ENCODE measurements around the gene SUOX. TPM values are rescaled to one million over a fixed set of nuclear protein-coding genes. Genes with fewer than 3 reads are reported as not detected.
"Not testable (repeated sequence)": the region's sequence is repeated elsewhere in the genome, so short reads cannot be mapped to it uniquely, and the experiment has no call there.

The SUOX gene
- total RNA-seq, 1 donor from 2014 or later: 21.2 TPM

- H3K4me3 Mint-ChIP-seq (ENCODE audit: low read depth): no peak overlapping the region
- H3K4me1 Mint-ChIP-seq (ENCODE audit: low read depth): peaks cover 36% of the 10 kb centered on the region
- peak overlapping the region; percentile 40 for H3K27ac Mint-ChIP-seq
Measured at GRCh38 chr12:55972456-55972855, 24.6 kb upstream of the SUOX start.

GRCh38 chr12:55972911-55973598 lies 24.0 kb upstream of the SUOX start:
- intact Hi-C loops (cut with micrococcal nuclease): loop anchor here (1.0 kb wide), 5 partner anchors 24 to 145 kb away; partner anchors contain the start of genes PA2G4, RPS26, SUOX and ZC3H10
- Mint-ChIP-seq H3K27ac (no peak overlapping the region), H3K9me3 (no peaks in the 10 kb centered on the region), H3K4me3 (ENCODE audit: low read depth) (no peak overlapping the region), H3K27me3 (ENCODE audit: low read depth) (no peaks in the 10 kb centered on the region), H3K4me1 (ENCODE audit: low read depth) (peaks cover 30% of the 10 kb centered on the region), H3K36me3 (ENCODE audit: low read depth) (peaks cover 32% of the 10 kb centered on the region)
- no peak for DNase-seq (ENCODE audit: low spot score)

More at GRCh38 chr12:55972456-55972855, 24.6 kb upstream of the SUOX start:
- DNase-seq (ENCODE audit: low spot score): no peak
- Mint-ChIP-seq H3K9me3 (no peaks in the 10 kb centered on the region), H3K36me3 (ENCODE audit: low read depth) (peaks cover 33% of the 10 kb centered on the region), H3K27me3 (ENCODE audit: low read depth) (no peaks in the 10 kb centered on the region)
- intact Hi-C loops (cut with micrococcal nuclease): no loop called here

GRCh38 chr12:55973599-55974307 lies 23.3 kb upstream of the SUOX start, which contains the start of gene RAB5B:
Gene RAB5B (plus strand): TSS chr12:55974078. CDS start chr12:55986961, 12,883 bp downstream.
- intact Hi-C loops (cut with micrococcal nuclease): loop anchor here (1.0 kb wide), 6 partner anchors 24 to 156 kb away; partner anchors contain the start of genes PA2G4, RPS26, SARNP and SUOX
- peak; percentile 99 for DNase-seq (ENCODE audit: low spot score)

GRCh38 chr12:55974308-55974730 lies 22.8 kb upstream of the SUOX start:
- no peak for DNase-seq (ENCODE audit: low spot score)
- Mint-ChIP-seq H3K27me3 (ENCODE audit: low read depth) (no peaks in the 10 kb centered on the region), H3K36me3 (ENCODE audit: low read depth) (peaks cover 32% of the 10 kb centered on the region), H3K27ac (no peak overlapping the region), H3K4me3 (ENCODE audit: low read depth) (no peak overlapping the region), H3K9me3 (no peaks in the 10 kb centered on the region), H3K4me1 (ENCODE audit: low read depth) (peaks cover 27% of the 10 kb centered on the region)
- intact Hi-C loops (cut with micrococcal nuclease): loop anchor here (1.0 kb wide), 1 partner anchor 157 kb away; the partner anchor contains the start of gene SARNP

More at GRCh38 chr12:55973599-55974307, 23.3 kb upstream of the SUOX start, which contains the start of gene RAB5B:
- Mint-ChIP-seq H3K27ac (no peak within 1 kb of the TSS), H3K4me3 (ENCODE audit: low read depth) (no peak within 1 kb of the TSS), H3K27me3 (ENCODE audit: low read depth) (no peaks in the 10 kb centered on the region), H3K9me3 (no peaks in the 10 kb centered on the region), H3K36me3 (ENCODE audit: low read depth) (peaks cover 30% of the 10 kb centered on the region), H3K4me1 (ENCODE audit: low read depth) (peaks cover 26% of the 10 kb centered on the region)

GRCh38 chr12:55978393-55978792 lies 18.7 kb upstream of the SUOX start:
- intact Hi-C loops (cut with micrococcal nuclease): no loop called here
- DNase-seq (ENCODE audit: low spot score): no peak
- H3K36me3 Mint-ChIP-seq (ENCODE audit: low read depth): peaks cover 36% of the 10 kb centered on the region
- H3K27me3 Mint-ChIP-seq (ENCODE audit: low read depth): no peaks in the 10 kb centered on the region
- H3K9me3 Mint-ChIP-seq: no peaks in the 10 kb centered on the region
- no peak overlapping the region for H3K4me3 Mint-ChIP-seq (ENCODE audit: low read depth)
- no peak overlapping the region for H3K27ac Mint-ChIP-seq
- H3K4me1 Mint-ChIP-seq (ENCODE audit: low read depth): peaks cover 16% of the 10 kb centered on the region

DNA sequence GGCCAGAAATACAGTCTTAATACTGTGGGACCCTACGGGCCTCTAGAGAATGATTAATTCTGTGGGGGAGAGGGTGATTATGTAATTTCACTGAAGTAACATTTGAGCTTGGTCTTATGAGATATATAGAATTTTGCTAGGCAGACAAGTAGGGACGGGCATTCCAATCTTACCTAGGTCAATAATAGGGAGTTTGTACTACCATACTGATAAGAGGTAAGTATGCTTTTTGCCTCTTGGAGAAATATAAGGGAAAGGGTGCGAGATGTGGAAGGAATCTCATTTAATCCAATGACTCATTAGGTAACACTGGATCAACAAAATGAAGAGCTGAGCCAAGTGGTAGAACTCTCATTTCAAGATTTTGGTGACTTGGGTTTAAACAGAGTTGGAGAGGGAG lies 18.0 kb upstream of the SUOX start:
- H3K4me3 Mint-ChIP-seq (ENCODE audit: low read depth): no peak overlapping the region
- H3K36me3 Mint-ChIP-seq (ENCODE audit: low read depth): peaks cover 41% of the 10 kb centered on the region
- peaks cover 16% of the 10 kb centered on the region for H3K4me1 Mint-ChIP-seq (ENCODE audit: low read depth)
- no peak overlapping the region for H3K27ac Mint-ChIP-seq
- H3K9me3 Mint-ChIP-seq: no peaks in the 10 kb centered on the region
- intact Hi-C loops (cut with micrococcal nuclease): no loop called here
- H3K27me3 Mint-ChIP-seq (ENCODE audit: low read depth): no peaks in the 10 kb centered on the region
- no peak for DNase-seq (ENCODE audit: low spot score)

DNA sequence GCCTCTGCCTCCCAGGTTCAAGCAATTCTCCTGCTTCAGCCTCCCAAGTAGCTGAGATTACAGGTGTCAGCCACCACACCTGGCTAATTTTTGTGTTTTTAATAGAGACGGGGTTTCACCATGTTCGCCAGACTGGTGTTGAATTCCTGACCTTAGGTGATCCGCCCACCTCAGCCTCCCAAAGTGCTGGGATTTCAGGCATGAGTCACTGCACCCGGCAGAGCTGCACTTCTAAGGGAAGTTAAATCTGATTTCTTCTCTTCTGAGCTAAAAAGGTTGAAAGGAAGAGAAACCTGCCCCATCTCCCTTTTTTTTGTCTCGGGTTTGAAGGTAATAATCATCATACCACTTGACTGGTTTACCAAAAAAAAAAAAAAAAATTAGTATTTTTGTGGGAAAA lies 15.2 kb upstream of the SUOX start:
- intact Hi-C loops (cut with micrococcal nuclease); H3K27me3 Mint-ChIP-seq (ENCODE audit: low read depth); H3K27ac Mint-ChIP-seq; H3K4me1 Mint-ChIP-seq (ENCODE audit: low read depth); H3K9me3 Mint-ChIP-seq; DNase-seq (ENCODE audit: low spot score); H3K4me3 Mint-ChIP-seq (ENCODE audit: low read depth): not testable (repeated sequence)
- H3K36me3 Mint-ChIP-seq (ENCODE audit: low read depth): peaks cover 57% of the 10 kb centered on the region

- peaks cover 9% of the 10 kb centered on the region for H3K4me1 Mint-ChIP-seq (ENCODE audit: low read depth)
- H3K4me3 Mint-ChIP-seq (ENCODE audit: low read depth): no peak overlapping the region
- no peaks in the 10 kb centered on the region for H3K9me3 Mint-ChIP-seq
- peaks cover 58% of the 10 kb centered on the region for H3K36me3 Mint-ChIP-seq (ENCODE audit: low read depth)
- no peak for DNase-seq (ENCODE audit: low spot score)
- no peaks in the 10 kb centered on the region for H3K27me3 Mint-ChIP-seq (ENCODE audit: low read depth)
- no peak overlapping the region for H3K27ac Mint-ChIP-seq
- intact Hi-C loops (cut with micrococcal nuclease): no loop called here
Measured at GRCh38 chr12:55982319-55982936, 14.6 kb upstream of the SUOX start.

DNA sequence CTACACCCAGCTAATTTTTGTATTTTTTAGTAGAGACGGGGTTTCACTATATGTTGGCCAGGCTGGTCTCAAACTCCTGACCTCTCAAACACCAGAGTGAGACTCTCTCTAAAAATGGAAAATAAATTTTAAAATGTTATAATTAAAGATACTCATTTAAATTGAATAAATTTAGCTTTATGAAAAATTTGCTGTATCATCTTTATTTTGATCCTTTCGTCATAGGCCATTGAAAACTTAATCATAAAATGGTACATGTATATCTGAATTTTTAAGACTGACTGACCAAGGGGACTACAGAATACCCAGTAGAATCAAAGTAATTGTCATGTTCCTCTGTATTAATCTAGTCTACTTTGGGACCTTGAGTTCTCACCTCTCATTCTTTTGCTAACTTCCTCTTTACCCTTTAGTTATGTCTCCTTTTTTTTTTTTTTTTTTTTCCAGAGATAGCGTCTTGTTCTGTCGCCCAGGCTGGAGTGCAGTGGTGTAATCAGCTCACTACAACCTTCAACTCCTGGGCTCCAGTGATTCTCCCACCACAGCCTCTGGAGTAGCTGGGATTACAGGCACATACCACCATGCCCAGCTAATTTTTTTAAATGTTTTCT lies 13.7 kb upstream of the SUOX start:
- DNase-seq (ENCODE audit: low spot score): no peak
- Mint-ChIP-seq H3K4me3 (ENCODE audit: low read depth) (no peak overlapping the region), H3K36me3 (ENCODE audit: low read depth) (peaks cover 60% of the 10 kb centered on the region), H3K4me1 (ENCODE audit: low read depth) (peaks cover 7% of the 10 kb centered on the region), H3K27me3 (ENCODE audit: low read depth) (no peaks in the 10 kb centered on the region), H3K9me3 (no peaks in the 10 kb centered on the region), H3K27ac (no peak overlapping the region)
- intact Hi-C loops (cut with micrococcal nuclease): no loop called here

DNA sequence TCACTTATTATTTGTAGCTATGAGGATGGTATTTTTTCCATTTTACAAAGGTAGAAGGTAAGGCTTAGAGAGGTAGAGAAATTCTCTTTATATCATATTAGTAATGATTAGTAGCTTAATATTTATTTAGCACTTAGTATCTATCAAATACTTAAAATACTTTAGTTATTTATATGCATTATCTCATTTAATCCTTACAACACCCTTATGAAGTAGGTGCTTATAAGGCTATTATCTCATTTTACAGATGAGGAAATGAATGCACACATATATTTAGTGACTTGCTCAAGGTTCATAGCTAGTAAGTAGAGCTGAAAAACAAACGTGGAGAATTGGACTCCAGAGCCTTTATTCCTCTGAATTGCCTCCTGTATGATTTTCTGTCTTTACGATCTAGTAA lies 12.2 kb upstream of the SUOX start:
- Mint-ChIP-seq H3K4me3 (ENCODE audit: low read depth) (no peak overlapping the region), H3K27ac (no peak overlapping the region), H3K4me1 (ENCODE audit: low read depth) (peaks cover 3% of the 10 kb centered on the region), H3K9me3 (no peaks in the 10 kb centered on the region), H3K27me3 (ENCODE audit: low read depth) (no peaks in the 10 kb centered on the region), H3K36me3 (ENCODE audit: low read depth) (peaks cover 65% of the 10 kb centered on the region)
- DNase-seq (ENCODE audit: low spot score): no peak
- intact Hi-C loops (cut with micrococcal nuclease): no loop called here

GRCh38 chr12:55985341-55985740 lies 11.7 kb upstream of the SUOX start:
- H3K27me3 Mint-ChIP-seq (ENCODE audit: low read depth): no peaks in the 10 kb centered on the region
- intact Hi-C loops (cut with micrococcal nuclease): no loop called here
- peaks cover 3% of the 10 kb centered on the region for H3K4me1 Mint-ChIP-seq (ENCODE audit: low read depth)
- H3K36me3 Mint-ChIP-seq (ENCODE audit: low read depth): peaks cover 65% of the 10 kb centered on the region
- H3K4me3 Mint-ChIP-seq (ENCODE audit: low read depth): no peak overlapping the region
- no peaks in the 10 kb centered on the region for H3K9me3 Mint-ChIP-seq
- H3K27ac Mint-ChIP-seq: no peak overlapping the region
- DNase-seq (ENCODE audit: low spot score): no peak

DNA sequence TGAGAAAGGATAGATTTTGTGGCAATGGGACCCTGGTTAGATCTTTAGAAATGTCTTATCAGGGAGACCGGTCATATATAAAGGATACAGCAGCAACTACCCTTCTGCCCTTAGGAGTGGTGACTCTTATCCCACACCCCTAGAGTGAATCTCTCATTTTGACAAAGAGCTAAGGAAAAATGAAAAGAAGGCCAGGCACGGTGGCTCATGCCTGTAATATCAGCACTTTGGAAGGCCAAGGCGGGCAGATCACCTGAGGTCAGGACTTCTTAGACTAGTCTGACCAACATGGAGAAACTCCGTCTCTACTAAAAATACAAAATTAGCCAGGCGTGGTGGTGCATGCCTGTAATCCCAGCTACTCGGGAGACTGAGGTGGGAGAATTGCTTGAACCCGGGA lies 11.1 kb upstream of the SUOX start:
- DNase-seq (ENCODE audit: low spot score); H3K27me3 Mint-ChIP-seq (ENCODE audit: low read depth); H3K27ac Mint-ChIP-seq; H3K4me1 Mint-ChIP-seq (ENCODE audit: low read depth); H3K9me3 Mint-ChIP-seq; intact Hi-C loops (cut with micrococcal nuclease); H3K4me3 Mint-ChIP-seq (ENCODE audit: low read depth): not testable (repeated sequence)
- peaks cover 66% of the 10 kb centered on the region for H3K36me3 Mint-ChIP-seq (ENCODE audit: low read depth)
